ENCODE results near the gene MGAT4B.

- TF ChIP-seq CTCF (IDR thresholded peaks at IDR 0.05), result no peak
- TF ChIP-seq POLR2A (IDR thresholded peaks at IDR 0.05), result no peak
Measured at GRCh38 chr5:179766726-179767455, 39.8 kb downstream of the MGAT4B start.
